Measurements from ENCODE around the gene ASRGL1.

- TF ChIP-seq EZH2 (IDR thresholded peaks at IDR 0.05; ENCODE audit: insufficient read depth, low read length) (no peak), CTCF (IDR thresholded peaks at IDR 0.05; ENCODE audit: insufficient read depth, low read depth, low read length) (no peak)
Observed at GRCh38 chr11:62398011-62398994, 61.1 kb downstream of the ASRGL1 start.

Data from astrocyte (in vitro differentiated cells and primary cell).